ENCODE measurements around the gene PSD4.

The PSD4 gene

DNA sequence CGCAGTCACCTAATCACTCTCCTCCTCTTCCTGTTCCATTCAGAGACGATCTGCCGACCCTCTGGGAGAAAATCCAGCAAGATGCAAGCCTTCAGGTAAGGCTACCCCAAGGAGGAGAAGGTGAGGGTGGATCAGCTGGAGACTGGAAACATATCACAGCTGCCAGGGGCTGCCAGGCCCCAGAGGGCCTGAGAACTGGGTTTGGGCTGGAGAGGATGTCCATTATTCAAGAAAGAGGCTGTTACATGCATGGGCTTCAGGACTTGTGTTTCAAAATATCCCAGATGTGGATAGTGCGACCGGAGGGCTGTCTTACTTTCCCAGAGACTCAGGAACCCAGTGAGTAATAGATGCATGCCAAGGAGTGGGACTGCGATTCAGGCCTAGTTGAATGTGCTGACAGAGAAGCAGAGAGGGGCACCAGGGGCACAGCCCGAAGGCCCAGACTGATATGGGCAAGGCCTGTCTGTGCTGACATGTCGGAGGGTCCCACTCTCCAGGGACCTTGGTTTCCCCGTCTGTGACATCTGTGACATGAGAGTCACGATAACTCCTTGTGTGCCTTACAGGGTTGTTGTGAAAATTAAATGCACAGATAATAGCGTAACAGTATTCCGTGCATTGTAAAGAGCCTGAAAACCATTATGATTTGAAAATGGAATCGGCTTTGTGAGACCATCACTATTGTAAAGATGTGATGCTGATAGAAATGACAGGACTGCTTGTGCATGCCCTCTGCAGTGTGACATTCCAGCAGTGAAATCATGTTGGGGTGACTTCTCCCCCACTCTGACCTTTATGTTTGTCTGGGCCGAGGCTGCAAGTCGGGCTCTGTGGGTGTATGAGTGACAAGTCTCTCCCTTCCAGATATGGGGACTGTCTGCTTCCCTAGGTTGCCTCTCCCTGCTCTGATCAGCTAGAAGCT, 45.9 kb upstream of the PSD4 start:
- TF ChIP-seq, protein P1, sequence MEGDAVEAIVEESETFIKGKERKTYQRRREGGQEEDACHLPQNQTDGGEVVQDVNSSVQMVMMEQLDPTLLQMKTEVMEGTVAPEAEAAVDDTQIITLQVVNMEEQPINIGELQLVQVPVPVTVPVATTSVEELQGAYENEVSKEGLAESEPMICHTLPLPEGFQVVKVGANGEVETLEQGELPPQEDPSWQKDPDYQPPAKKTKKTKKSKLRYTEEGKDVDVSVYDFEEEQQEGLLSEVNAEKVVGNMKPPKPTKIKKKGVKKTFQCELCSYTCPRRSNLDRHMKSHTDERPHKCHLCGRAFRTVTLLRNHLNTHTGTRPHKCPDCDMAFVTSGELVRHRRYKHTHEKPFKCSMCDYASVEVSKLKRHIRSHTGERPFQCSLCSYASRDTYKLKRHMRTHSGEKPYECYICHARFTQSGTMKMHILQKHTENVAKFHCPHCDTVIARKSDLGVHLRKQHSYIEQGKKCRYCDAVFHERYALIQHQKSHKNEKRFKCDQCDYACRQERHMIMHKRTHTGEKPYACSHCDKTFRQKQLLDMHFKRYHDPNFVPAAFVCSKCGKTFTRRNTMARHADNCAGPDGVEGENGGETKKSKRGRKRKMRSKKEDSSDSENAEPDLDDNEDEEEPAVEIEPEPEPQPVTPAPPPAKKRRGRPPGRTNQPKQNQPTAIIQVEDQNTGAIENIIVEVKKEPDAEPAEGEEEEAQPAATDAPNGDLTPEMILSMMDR (IDR thresholded peaks at IDR 0.05; ENCODE audit: control extremely low read depth, extremely low read depth, low read depth, missing control alignments), result no peak
- POLR2A ChIA-PET, result interaction anchor here (0.6 kb wide), 1 partner anchor 464 kb away, joined by 3 read pairs; no protein-coding TSS in a partner anchor
- DNase-seq (ENCODE audit: extremely low spot score), result no peak
- CTCF ChIA-PET, result interaction anchor here (0.6 to 2.6 kb wide), 4 partner anchors 10 to 242 kb away, joined by 3 to 33 read pairs (median 3); no protein-coding TSS in a partner anchor

DNA sequence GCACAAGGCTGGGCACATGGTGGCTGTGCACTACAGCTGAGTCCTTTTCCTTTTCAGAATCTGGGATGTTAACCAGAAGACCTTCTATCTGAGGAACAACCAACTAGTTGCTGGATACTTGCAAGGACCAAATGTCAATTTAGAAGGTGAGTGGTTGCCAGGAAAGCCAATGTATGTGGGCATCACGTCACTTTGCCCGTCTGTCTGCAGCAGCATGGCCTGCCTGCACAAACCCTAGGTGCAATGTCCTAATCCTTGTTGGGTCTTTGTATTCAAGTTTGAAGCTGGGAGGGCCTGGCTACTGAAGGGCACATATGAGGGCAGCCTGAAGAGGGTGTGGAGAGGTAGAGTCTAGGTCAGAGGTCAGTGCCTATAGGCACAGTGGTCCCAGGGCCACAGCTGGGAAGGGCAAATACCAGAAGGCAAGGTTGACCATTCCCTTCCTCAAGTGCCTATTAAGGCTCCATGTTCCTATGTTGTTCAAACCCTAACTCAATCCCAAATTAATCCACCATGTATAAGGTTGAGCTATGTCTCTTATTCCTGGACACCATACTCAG, 44.2 kb upstream of the PSD4 start:
- no peak for DNase-seq (ENCODE audit: extremely low spot score)
- TF ChIP-seq, protein P1 (IDR thresholded peaks at IDR 0.05; ENCODE audit: control extremely low read depth, extremely low read depth, low read depth, missing control alignments), result no peak
- ChIA-PET POLR2A (no interaction called here), CTCF (interaction anchor here (1.2 to 2.6 kb wide), 4 partner anchors 8 to 261 kb away, joined by 3 to 33 read pairs (median 4); no protein-coding TSS in a partner anchor)

DNA sequence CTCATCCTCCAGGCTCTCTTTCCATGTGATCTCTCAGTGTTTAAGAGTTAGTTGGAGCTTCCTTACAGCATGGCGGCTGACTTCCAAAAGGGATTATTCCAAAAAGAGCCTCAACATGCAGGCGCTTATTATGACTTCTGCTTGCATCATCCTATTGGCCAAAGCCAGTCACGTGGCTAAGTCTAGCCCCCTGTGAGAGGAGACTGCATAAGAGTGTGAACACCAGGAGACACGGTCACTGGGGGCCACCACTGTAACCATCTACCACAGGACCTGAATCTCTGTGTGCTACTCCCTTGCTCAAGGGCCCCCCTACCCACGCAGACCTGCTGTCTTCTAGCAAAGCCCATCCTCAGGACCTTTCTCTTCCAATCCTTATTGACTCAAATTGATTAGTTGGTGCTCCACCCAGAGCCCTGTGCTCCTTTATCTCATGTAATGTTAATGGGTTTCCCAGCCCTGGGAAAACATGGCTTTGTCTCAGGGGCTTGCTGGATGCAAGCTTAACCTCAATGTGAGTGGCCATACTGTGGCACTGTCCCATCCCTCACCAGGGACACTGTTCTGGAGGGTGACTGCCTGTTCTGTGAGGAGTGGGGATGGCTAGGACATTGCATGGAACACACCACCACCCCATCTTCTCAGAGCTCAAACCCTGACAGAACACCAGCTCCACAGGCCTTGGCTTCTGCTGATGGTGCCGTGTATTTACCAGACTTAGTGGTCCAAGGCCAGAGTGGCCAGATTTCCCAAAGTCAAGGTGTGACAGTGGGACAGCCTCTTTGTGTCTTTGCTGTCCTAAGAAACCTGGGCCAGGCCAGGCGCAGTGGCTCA, 42.2 kb upstream of the PSD4 start:
- CTCF ChIA-PET, result interaction anchor here (1.1 kb wide), 1 partner anchor 13 kb away, joined by 3 read pairs; no protein-coding TSS in a partner anchor
- TF ChIP-seq, protein P1 (IDR thresholded peaks at IDR 0.05; ENCODE audit: control extremely low read depth, extremely low read depth, low read depth, missing control alignments), result no peak
- POLR2A ChIA-PET, result no interaction called here
- no peak for DNase-seq (ENCODE audit: extremely low spot score)

DNA sequence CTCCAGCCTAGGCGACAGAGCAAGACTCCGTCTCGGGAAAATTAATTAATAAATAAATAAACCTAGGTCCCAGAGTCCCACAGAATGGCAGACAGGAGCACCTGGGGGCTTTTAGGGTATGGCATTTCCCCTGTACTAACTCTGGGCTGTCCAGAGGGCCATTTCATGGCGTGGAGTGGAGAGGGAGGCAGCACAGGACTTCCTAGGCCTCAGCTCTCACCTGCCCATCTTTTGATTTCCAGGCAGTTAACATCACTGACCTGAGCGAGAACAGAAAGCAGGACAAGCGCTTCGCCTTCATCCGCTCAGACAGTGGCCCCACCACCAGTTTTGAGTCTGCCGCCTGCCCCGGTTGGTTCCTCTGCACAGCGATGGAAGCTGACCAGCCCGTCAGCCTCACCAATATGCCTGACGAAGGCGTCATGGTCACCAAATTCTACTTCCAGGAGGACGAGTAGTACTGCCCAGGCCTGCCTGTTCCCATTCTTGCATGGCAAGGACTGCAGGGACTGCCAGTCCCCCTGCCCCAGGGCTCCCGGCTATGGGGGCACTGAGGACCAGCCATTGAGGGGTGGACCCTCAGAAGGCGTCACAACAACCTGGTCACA, 41.3 kb upstream of the PSD4 start:
- CTCF ChIA-PET, result interaction anchor here (1.3 kb wide), 1 partner anchor 238 kb away, joined by 4 read pairs; no protein-coding TSS in a partner anchor
- no peak for DNase-seq (ENCODE audit: extremely low spot score)
- POLR2A ChIA-PET, result no interaction called here
- TF ChIP-seq, protein P1 (IDR thresholded peaks at IDR 0.05; ENCODE audit: control extremely low read depth, extremely low read depth, low read depth, missing control alignments), result no peak

DNA sequence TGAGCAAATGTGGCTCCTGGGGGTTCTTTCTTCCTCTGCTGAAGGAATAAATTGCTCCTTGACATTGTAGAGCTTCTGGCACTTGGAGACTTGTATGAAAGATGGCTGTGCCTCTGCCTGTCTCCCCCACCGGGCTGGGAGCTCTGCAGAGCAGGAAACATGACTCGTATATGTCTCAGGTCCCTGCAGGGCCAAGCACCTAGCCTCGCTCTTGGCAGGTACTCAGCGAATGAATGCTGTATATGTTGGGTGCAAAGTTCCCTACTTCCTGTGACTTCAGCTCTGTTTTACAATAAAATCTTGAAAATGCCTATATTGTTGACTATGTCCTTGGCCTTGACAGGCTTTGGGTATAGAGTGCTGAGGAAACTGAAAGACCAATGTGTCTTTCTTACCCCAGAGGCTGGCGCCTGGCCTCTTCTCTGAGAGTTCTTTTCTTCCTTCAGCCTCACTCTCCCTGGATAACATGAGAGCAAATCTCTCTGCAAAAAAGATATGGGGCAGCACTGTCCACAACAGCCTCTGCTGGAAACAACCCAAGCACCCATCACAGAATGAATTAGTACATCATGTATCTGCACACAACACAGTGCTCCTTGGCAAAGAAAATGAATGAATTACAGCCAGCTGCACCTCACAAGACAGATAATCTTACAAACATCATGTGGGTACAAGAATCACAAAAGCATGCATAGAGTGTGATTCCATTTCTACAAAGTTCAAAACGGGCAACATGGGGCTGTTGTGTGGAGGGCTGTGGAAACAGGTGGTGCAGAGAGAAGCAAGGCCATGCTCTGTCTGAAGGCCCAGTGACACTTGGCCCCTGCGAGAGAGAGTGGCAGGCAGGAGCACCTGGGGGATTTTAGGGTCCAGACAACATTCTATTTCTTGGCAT, 39.8 kb upstream of the PSD4 start:
- DNase-seq (ENCODE audit: extremely low spot score), result no peak
- TF ChIP-seq, protein P1 (IDR thresholded peaks at IDR 0.05; ENCODE audit: control extremely low read depth, extremely low read depth, low read depth, missing control alignments), result no peak
- ChIA-PET CTCF (interaction anchor here (1.3 to 10.6 kb wide), 6 partner anchors 12 to 256 kb away, joined by 4 to 162 read pairs (median 59); partner anchors contain the start of gene PSD4), POLR2A (no interaction called here)
